RCC 7860 (cell line): Measurements from ENCODE around the gene HDAC4.

Experiments used
- DNase-seq: peaks from one replicate; pipeline ENCODE4 v3.0.0-alpha.2; 2015; ENCODE audit warnings: low spot score
- FAIRE-seq: peaks from 2 replicates; lab custom pipeline; 2012; peaks lifted over from hg19 to GRCh38; lab: Jason Lieb, UNC

The HDAC4 gene

GRCh38 chr2:239429473-239430350, 28.9 kb upstream of the HDAC4 start:
- no peak for DNase-seq
- no peak for FAIRE-seq

- no peak for FAIRE-seq
Observed at GRCh38 chr2:239425631-239426030, 24.8 kb upstream of the HDAC4 start.

GRCh38 chr2:239424337-239425045, 23.7 kb upstream of the HDAC4 start:
- FAIRE-seq (no peak), DNase-seq (no peak)

More at GRCh38 chr2:239425631-239426030, 24.8 kb upstream of the HDAC4 start:
- DNase-seq, result no peak

- DNase-seq (no peak), FAIRE-seq (no peak)
Observed at GRCh38 chr2:239423551-239423950, 22.7 kb upstream of the HDAC4 start.

- DNase-seq (no peak), FAIRE-seq (no peak)
Observed at GRCh38 chr2:239421851-239422250, 21.0 kb upstream of the HDAC4 start.

GRCh38 chr2:239420082-239420481, 19.3 kb upstream of the HDAC4 start:
- DNase-seq, result no peak
- FAIRE-seq, result no peak

GRCh38 chr2:239418918-239419317, 18.1 kb upstream of the HDAC4 start:
- FAIRE-seq, result no peak
- no peak for DNase-seq

GRCh38 chr2:239412905-239413603, 12.2 kb upstream of the HDAC4 start:
- DNase-seq, result no peak
- no peak for FAIRE-seq

GRCh38 chr2:239411549-239412319, 10.9 kb upstream of the HDAC4 start:
- FAIRE-seq, result no peak
- DNase-seq, result no peak

GRCh38 chr2:239411117-239411516, 10.3 kb upstream of the HDAC4 start:
- no peak for FAIRE-seq
- DNase-seq, result no peak

- no peak for DNase-seq
- FAIRE-seq, result no peak
Observed at GRCh38 chr2:239409976-239410375, 9.2 kb upstream of the HDAC4 start.

GRCh38 chr2:239407112-239407511, 6.3 kb upstream of the HDAC4 start:
- FAIRE-seq (no peak), DNase-seq (no peak)

- FAIRE-seq (no peak), DNase-seq (no peak)
Observed at GRCh38 chr2:239406316-239406995, 5.6 kb upstream of the HDAC4 start.

- no peak for FAIRE-seq
- DNase-seq, result no peak
Observed at GRCh38 chr2:239405071-239405470, 4.3 kb upstream of the HDAC4 start.

- no peak for DNase-seq
- FAIRE-seq, result no peak
Observed at GRCh38 chr2:239402666-239403065, 1.8 kb upstream of the HDAC4 start.

- DNase-seq (no peak), FAIRE-seq (no peak)
Observed at GRCh38 chr2:239401881-239402233, 1.0 kb upstream of the HDAC4 start.

- DNase-seq (peak; percentile 97), FAIRE-seq (peak; percentile 20)
Observed at GRCh38 chr2:239401067-239401880, 454 bp upstream of the HDAC4 start.

- FAIRE-seq, result no peak
- no peak for DNase-seq
Observed at GRCh38 chr2:239399921-239400595, 762 bp downstream of the HDAC4 start.

GRCh38 chr2:239399433-239399920, 1.3 kb downstream of the HDAC4 start:
- FAIRE-seq, result no peak

More at GRCh38 chr2:239399433-239399920, 1.3 kb downstream of the HDAC4 start:
- no peak for DNase-seq
